D341Med (cell line): ENCODE data around the gene ARHGAP6.

Source experiments
- DNase-seq: peaks from one replicate; pipeline ENCODE4 v3.0.0; 2012; ENCODE audit warnings: low spot score

ARHGAP6 gene

GRCh38 chrX:11461201-11462001 lies 204.3 kb downstream of the ARHGAP6 start:
- no peak for DNase-seq

GRCh38 chrX:11460347-11460746 lies 205.4 kb downstream of the ARHGAP6 start:
- no peak for DNase-seq

- no peak for DNase-seq
These were observed 207.6 kb downstream of the ARHGAP6 start for GRCh38 chrX:11458170-11458569.

- no peak for DNase-seq
These were observed 214.6 kb downstream of the ARHGAP6 start for GRCh38 chrX:11451151-11451550.

- no peak for DNase-seq
These were observed 215.4 kb downstream of the ARHGAP6 start for GRCh38 chrX:11450354-11450753.

GRCh38 chrX:11449613-11450012 lies 216.1 kb downstream of the ARHGAP6 start:
- DNase-seq = no peak

GRCh38 chrX:11447418-11447817 lies 218.3 kb downstream of the ARHGAP6 start:
- DNase-seq = no peak

GRCh38 chrX:11446949-11447348 lies 218.8 kb downstream of the ARHGAP6 start:
- no peak for DNase-seq

GRCh38 chrX:11446336-11446735 lies 219.4 kb downstream of the ARHGAP6 start:
- no peak for DNase-seq

- no peak for DNase-seq
These were observed 220.2 kb downstream of the ARHGAP6 start for GRCh38 chrX:11445540-11445939.

- no peak for DNase-seq
These were observed 221.7 kb downstream of the ARHGAP6 start for GRCh38 chrX:11444052-11444451.

- no peak for DNase-seq
These were observed 225.9 kb downstream of the ARHGAP6 start for GRCh38 chrX:11439846-11440245.

GRCh38 chrX:11438767-11439166 lies 227.0 kb downstream of the ARHGAP6 start:
- DNase-seq = no peak

- no peak for DNase-seq
These were observed 227.4 kb downstream of the ARHGAP6 start for GRCh38 chrX:11438380-11438723.

GRCh38 chrX:11437642-11438379 lies 227.9 kb downstream of the ARHGAP6 start:
- no peak for DNase-seq

- no peak for DNase-seq
These were observed 230.2 kb downstream of the ARHGAP6 start for GRCh38 chrX:11435568-11435967.

GRCh38 chrX:11434607-11435006 lies 231.1 kb downstream of the ARHGAP6 start:
- DNase-seq = no peak

GRCh38 chrX:11431786-11432185 lies 233.9 kb downstream of the ARHGAP6 start:
- DNase-seq = no peak

GRCh38 chrX:11430271-11430670 lies 235.4 kb downstream of the ARHGAP6 start:
- no peak for DNase-seq

- no peak for DNase-seq
These were observed 236.1 kb downstream of the ARHGAP6 start for GRCh38 chrX:11429538-11430085.

- peak; percentile 8 for DNase-seq
These were observed 238.2 kb downstream of the ARHGAP6 start for GRCh38 chrX:11427453-11428071.

GRCh38 chrX:11426712-11427452 lies 238.8 kb downstream of the ARHGAP6 start:
- no peak for DNase-seq
